WTC11 (cell line): ENCODE results near the gene SOD1.

Experiments used
- CREB1 ChIP-seq: sonication (generic); formaldehyde crosslinking; IDR thresholded peaks from 2 replicates; pipeline ENCODE4 v1.8.0; 2023; ENCODE audit warnings: mild to moderate bottlenecking, missing genetic modification reagents
- ZNF396 ChIP-seq: fragments of 250-450 bp; sonication (Bioruptor Pico); IDR thresholded peaks from 2 replicates; pipeline ENCODE4 v1.8.0; 2021; ENCODE audit warnings: mild to moderate bottlenecking, moderate library complexity, borderline replicate concordance
- TF ChIP-seq, protein P1 (sequence below): fragments of 200-600 bp; IDR thresholded peaks from 2 replicates; pipeline ENCODE4 v1.8.0; 2022; ENCODE audit warnings: antibody characterized with exemption
- TF ChIP-seq, protein P2 (sequence below): sonication (generic); formaldehyde crosslinking; IDR thresholded peaks from 2 replicates; pipeline ENCODE4 v1.8.1; 2022; ENCODE audit warnings: missing genetic modification reagents, borderline replicate concordance
- TF ChIP-seq, protein P3 (sequence below): sonication (generic); formaldehyde crosslinking; IDR thresholded peaks from 2 replicates; pipeline ENCODE4 v1.8.1; 2023; ENCODE audit warnings: mild to moderate bottlenecking, missing genetic modification reagents, moderate library complexity

- no peak for TF ChIP-seq CREB1 (CRISPR knock-in tag)
- TF ChIP-seq, protein P1, sequence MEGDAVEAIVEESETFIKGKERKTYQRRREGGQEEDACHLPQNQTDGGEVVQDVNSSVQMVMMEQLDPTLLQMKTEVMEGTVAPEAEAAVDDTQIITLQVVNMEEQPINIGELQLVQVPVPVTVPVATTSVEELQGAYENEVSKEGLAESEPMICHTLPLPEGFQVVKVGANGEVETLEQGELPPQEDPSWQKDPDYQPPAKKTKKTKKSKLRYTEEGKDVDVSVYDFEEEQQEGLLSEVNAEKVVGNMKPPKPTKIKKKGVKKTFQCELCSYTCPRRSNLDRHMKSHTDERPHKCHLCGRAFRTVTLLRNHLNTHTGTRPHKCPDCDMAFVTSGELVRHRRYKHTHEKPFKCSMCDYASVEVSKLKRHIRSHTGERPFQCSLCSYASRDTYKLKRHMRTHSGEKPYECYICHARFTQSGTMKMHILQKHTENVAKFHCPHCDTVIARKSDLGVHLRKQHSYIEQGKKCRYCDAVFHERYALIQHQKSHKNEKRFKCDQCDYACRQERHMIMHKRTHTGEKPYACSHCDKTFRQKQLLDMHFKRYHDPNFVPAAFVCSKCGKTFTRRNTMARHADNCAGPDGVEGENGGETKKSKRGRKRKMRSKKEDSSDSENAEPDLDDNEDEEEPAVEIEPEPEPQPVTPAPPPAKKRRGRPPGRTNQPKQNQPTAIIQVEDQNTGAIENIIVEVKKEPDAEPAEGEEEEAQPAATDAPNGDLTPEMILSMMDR: no peak
- TF ChIP-seq ZNF396 (CRISPR knock-in tag): no peak
- TF ChIP-seq, protein P2, sequence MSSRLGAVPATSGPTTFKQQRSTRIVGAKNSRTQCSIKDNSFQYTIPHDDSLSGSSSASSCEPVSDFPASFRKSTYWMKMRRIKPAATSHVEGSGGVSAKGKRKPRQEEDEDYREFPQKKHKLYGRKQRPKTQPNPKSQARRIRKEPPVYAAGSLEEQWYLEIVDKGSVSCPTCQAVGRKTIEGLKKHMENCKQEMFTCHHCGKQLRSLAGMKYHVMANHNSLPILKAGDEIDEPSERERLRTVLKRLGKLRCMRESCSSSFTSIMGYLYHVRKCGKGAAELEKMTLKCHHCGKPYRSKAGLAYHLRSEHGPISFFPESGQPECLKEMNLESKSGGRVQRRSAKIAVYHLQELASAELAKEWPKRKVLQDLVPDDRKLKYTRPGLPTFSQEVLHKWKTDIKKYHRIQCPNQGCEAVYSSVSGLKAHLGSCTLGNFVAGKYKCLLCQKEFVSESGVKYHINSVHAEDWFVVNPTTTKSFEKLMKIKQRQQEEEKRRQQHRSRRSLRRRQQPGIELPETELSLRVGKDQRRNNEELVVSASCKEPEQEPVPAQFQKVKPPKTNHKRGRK (CRISPR knock-in tag): no peak
- TF ChIP-seq, protein P3, sequence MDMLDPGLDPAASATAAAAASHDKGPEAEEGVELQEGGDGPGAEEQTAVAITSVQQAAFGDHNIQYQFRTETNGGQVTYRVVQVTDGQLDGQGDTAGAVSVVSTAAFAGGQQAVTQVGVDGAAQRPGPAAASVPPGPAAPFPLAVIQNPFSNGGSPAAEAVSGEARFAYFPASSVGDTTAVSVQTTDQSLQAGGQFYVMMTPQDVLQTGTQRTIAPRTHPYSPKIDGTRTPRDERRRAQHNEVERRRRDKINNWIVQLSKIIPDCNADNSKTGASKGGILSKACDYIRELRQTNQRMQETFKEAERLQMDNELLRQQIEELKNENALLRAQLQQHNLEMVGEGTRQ (CRISPR knock-in tag): no peak
These were observed 47.1 kb downstream of the SOD1 start for GRCh38 chr21:31706562-31706961.
